Measurements from ENCODE around the gene AFF2. TPM values are rescaled to one million over a fixed set of nuclear protein-coding genes. Genes with fewer than 3 reads are reported as not detected.

The AFF2 gene
- total RNA-seq (2022; extraction: Qiagen RNA extraction; ENCODE audit: low read depth) = not detected in 5 replicates

GRCh38 chrX:148500423-148501385 is at the start of gene AFF2:
Gene AFF2, plus strand, starts transcription at chrX:148500617. Its CDS starts 481 bp downstream, at chrX:148501098.

All from A549 treated with DMSO at 1 μM for 4 hours (cell line).